ENCODE results near the gene ACSS1. TPM values are rescaled to one million over a fixed set of nuclear protein-coding genes. Genes with fewer than 3 reads are reported as not detected.
A peak's percentile ranks its signal among the peaks of the same experiment; 100 is the strongest.

Gene ACSS1
- total RNA-seq, 1 donor from 2014 or later: 9.9 TPM

GRCh38 chr20:25079171-25079570 is 21.2 kb upstream of the ACSS1 start:
- ATAC-seq (no peak), DNase-seq (ENCODE audit: low spot score) (no peak)

- DNase-seq (ENCODE audit: low spot score): no peak
- ATAC-seq: no peak
Measured at GRCh38 chr20:25078662-25079061, 20.7 kb upstream of the ACSS1 start.

GRCh38 chr20:25077610-25078169 is 19.8 kb upstream of the ACSS1 start:
- ATAC-seq (peak; percentile 87), DNase-seq (ENCODE audit: low spot score) (peak; percentile 82)

DNA sequence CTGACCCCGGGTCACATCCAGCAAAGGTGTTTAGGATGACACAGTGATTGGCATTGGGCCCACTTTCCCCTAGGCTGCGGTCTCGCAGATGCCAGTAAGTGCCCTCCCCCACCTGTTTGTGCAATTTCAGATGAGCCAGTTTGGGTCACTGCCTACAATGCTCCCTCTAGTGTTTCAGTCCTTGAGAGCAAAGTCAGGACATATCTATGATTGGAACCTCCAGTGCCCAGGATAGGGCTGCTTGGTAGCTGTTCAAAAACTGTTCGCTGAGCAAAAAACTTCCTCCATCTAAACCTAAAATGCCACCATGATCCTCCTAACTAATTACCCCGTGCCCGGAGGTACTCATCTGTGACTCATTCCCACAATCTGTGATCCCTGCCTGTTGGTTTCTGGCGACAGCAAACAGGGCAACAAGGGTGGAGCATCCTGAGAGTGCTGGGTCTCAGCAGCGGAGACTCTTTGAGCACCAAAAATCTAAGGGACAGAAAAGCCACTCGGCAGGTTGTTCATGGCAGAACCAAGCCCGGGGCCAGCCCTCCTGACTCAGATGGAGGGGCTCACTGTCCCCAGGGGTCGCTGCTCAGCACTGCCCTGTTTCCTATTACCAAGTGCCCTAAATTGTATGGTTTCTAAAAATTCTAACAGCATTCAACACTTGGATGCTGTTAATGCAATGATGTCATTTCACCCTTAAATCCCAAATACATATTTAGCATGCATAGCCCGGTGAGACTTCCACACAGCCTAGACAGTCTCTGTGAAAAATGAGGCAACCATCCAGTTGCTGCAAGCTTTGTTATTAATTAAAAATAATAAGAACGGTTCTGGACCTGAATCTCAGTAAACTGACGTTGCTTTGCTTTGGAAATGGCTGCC is 19.0 kb upstream of the ACSS1 start:
- ATAC-seq (peak; percentile 88), DNase-seq (ENCODE audit: low spot score) (peak; percentile 74)

- DNase-seq (ENCODE audit: low spot score): no peak
- no peak for ATAC-seq
Measured at GRCh38 chr20:25076201-25076600, 18.3 kb upstream of the ACSS1 start.

GRCh38 chr20:25073544-25073943 is 15.6 kb upstream of the ACSS1 start:
- DNase-seq (ENCODE audit: low spot score) (peak; percentile 37), ATAC-seq (no peak)

DNA sequence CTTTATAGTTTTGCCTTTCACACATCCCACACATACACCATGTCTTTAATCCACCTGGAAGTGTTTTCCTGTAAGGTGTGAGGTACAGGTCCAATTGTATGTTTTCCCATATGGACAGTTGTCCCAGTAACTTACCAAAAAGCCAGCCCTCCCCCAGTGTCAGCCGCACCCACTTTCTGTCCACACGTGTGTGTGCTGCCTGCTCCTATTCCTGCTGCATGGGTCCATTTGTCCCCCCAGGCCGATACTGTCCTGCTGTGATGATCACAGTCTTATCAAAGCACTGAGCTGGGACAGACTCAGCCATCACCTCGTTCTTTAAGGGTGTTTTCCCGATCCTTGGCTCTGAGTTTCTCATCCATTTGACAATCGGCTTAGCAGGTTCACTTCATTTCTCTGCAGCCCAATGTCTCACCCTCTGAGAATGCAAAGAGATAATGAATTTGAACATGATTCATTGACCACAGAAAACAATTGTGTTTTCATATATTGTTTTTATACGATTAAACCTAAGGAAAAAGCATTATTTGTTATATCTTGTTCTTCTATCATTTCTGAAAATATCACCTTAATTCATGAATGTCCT is 14.4 kb upstream of the ACSS1 start:
- peak; percentile 11 for DNase-seq (ENCODE audit: low spot score)
- no peak for ATAC-seq

GRCh38 chr20:25071734-25072133 is 13.8 kb upstream of the ACSS1 start:
- no peak for ATAC-seq
- peak; percentile 15 for DNase-seq (ENCODE audit: low spot score)

- no peak for ATAC-seq
- DNase-seq (ENCODE audit: low spot score): peak; percentile 33
Measured at GRCh38 chr20:25070821-25071473, 13.0 kb upstream of the ACSS1 start.

GRCh38 chr20:25067102-25067987 is 9.4 kb upstream of the ACSS1 start:
- DNase-seq (ENCODE audit: low spot score) (no peak), ATAC-seq (no peak)

- ATAC-seq (no peak), DNase-seq (ENCODE audit: low spot score) (no peak)
Measured at GRCh38 chr20:25066386-25066785, 8.4 kb upstream of the ACSS1 start.

DNA sequence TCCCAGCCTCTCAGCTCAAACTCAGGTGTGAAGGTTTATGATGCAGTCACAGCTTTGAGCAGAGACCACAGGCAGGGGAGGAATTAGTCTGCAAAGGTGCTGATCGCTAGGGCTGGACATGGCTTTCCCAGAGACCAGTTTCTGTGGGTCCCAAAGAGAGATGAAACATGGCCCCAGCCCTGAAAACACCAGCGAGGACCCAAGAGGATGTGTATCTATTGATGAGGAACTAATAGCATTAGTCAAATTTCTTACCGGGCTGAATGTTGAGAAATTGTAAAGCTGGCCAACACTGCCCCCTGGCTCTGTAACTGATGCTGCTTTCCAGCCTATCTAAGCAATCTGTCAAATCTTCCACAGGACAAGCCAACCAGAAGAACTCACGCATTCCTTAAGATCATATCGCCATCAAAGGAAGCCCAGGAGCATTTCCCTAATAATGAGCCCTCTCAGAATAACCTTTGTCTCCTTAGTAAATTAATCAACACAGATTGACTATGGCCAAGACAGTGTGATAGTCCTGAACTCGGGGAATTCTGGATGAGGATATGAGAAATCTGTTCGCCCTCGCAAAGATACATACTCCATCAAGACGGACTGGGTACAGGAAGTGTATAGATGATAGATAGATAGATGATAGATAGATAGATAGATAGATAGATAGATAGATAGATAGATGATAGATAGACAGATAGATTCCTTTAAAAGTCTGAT is 7.8 kb upstream of the ACSS1 start:
- ATAC-seq: peak; percentile 80

GRCh38 chr20:25065072-25065624 is 7.2 kb upstream of the ACSS1 start:
- DNase-seq (ENCODE audit: low spot score): no peak
- ATAC-seq: peak; percentile 55

More for the DNA sequence above, 7.8 kb upstream of the ACSS1 start:
- DNase-seq (ENCODE audit: low spot score): no peak

DNA sequence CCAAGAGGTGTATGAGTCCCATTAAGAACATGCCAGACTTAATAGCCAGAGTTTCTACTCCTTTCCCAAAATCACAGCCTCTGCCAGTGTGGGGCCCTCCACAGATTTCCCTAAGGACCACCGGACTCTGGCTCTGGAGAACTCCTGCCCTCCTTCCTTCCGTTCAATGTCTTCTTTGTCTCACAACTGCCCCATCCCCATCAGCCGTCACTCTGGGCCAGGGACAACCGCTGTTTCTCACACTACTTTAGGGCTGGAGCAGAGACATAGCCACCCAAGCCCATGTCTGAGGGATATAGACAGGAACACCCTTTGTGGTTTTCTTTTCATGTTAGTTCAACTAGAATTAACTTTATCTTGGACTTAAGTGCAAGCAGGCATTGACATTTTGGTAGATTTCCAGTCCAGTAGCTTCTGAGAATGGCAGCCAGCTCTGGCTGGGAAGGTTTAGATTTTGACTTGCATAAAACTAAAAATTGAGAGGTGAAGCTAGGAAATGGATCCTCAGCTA is 6.7 kb upstream of the ACSS1 start:
- no peak for DNase-seq (ENCODE audit: low spot score)
- no peak for ATAC-seq

- no peak for ATAC-seq
- DNase-seq (ENCODE audit: low spot score): no peak
Measured at GRCh38 chr20:25063981-25064380, 6.0 kb upstream of the ACSS1 start.

GRCh38 chr20:25063546-25063945 is 5.6 kb upstream of the ACSS1 start:
- ATAC-seq: no peak
- no peak for DNase-seq (ENCODE audit: low spot score)

- no peak for DNase-seq (ENCODE audit: low spot score)
- no peak for ATAC-seq
Measured at GRCh38 chr20:25062841-25063240, 4.9 kb upstream of the ACSS1 start.

GRCh38 chr20:25061821-25062530 is 4.0 kb upstream of the ACSS1 start:
- no peak for ATAC-seq
- DNase-seq (ENCODE audit: low spot score): peak; percentile 36
